K562 (cell line): ENCODE results near the gene CEMIP. TPM values are rescaled to one million over a fixed set of nuclear protein-coding genes. Genes with fewer than 3 reads are reported as not detected.

ENCODE experiments used
- ARNT ChIP-seq, 2 experiments: fragments of 450-650 bp; IDR thresholded peaks; 2 replicates each; pipeline ENCODE4 v1.6.1; 2016; ENCODE audit warnings: mild to moderate bottlenecking in 1 of 2
- CC2D1A ChIP-seq: fragments of 450-650 bp; IDR thresholded peaks from 2 replicates; pipeline ENCODE4 v1.6.1; 2017; ENCODE audit warnings: mild to moderate bottlenecking
- CHD7 ChIP-seq: fragments of 200-600 bp; sonication (generic); IDR thresholded peaks from one replicate; pipeline ENCODE4 v1.6.1; 2012; ENCODE audit warnings: mild to moderate bottlenecking, low read depth, low read length, inconsistent platforms
- GATA2 ChIP-seq: sonication (generic); formaldehyde crosslinking; IDR thresholded peaks from 2 replicates; pipeline ENCODE4 v1.4.0; 2020; ENCODE audit warnings: mild to moderate bottlenecking, missing genetic modification reagents
- NEUROD1 ChIP-seq: fragments of 150-350 bp; IDR thresholded peaks from 2 replicates; pipeline ENCODE4 v1.6.1; 2014; ENCODE audit warnings: borderline replicate concordance, low read length, low read depth; ENCODE audit not compliant: partially characterized antibody
- NFIC ChIP-seq: fragments of 450-650 bp; IDR thresholded peaks from 2 replicates; pipeline ENCODE4 v1.6.1; 2017; ENCODE audit warnings: mild to moderate bottlenecking, inconsistent platforms
- RAD21 ChIP-seq, 2 experiments: fragments of 250-450 bp in 1 of 2; fragments of 450-650 bp in 1 of 2; sonication (Bioruptor Pico) in 1 of 2; formaldehyde crosslinking in 1 of 2; IDR thresholded peaks in 1 of 2; conservative IDR thresholded peaks in 1 of 2; 2 replicates each; pipeline versions ENCODE4 v1.4.0 to v1.8.0; 2020 to 2022; ENCODE audit warnings: mild to moderate bottlenecking in 2 of 2, moderate library complexity in 1 of 2
- RBM22 ChIP-seq: fragments of 200-400 bp; formaldehyde crosslinking; IDR thresholded peaks from 2 replicates; pipeline ENCODE4 v1.6.1; 2018; ENCODE audit warnings: low read length, low read depth; ENCODE audit not compliant: poor library complexity, severe bottlenecking
- SMAD4 ChIP-seq: fragments of 250-450 bp; sonication (Bioruptor Pico); conservative IDR thresholded peaks from 2 replicates; pipeline ENCODE4 v1.8.0; 2021; ENCODE audit warnings: inconsistent platforms, mild to moderate bottlenecking, moderate library complexity
- SP1 ChIP-seq: sonication (generic); formaldehyde crosslinking; IDR thresholded peaks from 2 replicates; pipeline ENCODE4 v1.8.1; 2022; ENCODE audit warnings: mild to moderate bottlenecking, missing genetic modification reagents
- TEAD4 ChIP-seq, 2 experiments: sonication (generic) in 1 of 2; formaldehyde crosslinking in 1 of 2; IDR thresholded peaks; 2 replicates each; pipeline versions ENCODE4 v1.6.1 to v1.8.0; 2012 to 2022; ENCODE audit warnings: borderline replicate concordance in 1 of 2, inconsistent platforms in 1 of 2, low read length in 1 of 2, mild to moderate bottlenecking in 1 of 2, missing genetic modification reagents in 1 of 2
- polyA plus RNA-seq, 8 experiments: library from polyadenylated mRNA; depleted of rRNA in 4 of 8; stranded (reverse) in 5 of 8; unstranded in 3 of 8; fragments of >200 nt; fragmentation: Nextera tagmentation in 2 of 8; fragmentation: Illumina TruSeq in 1 of 8; extraction: Ambion mirVana in 2 of 8; extraction: Trizol in 1 of 8; gene quantifications; 2 replicates each; pipeline versions ENCODE4 v1.2.1 to v1.2.3, GENCODE V29; 2011 to 2014; ENCODE audit warnings: inconsistent platforms in 1 of 8, missing spikeins in 1 of 8
- total RNA-seq, 7 experiments: library from RNA; depleted of rRNA in 6 of 7; stranded (reverse); fragments of >200 nt in 6 of 7; fragmentation: Illumina TruSeq in 2 of 7; extraction: Trizol in 2 of 7; gene quantifications; 2 replicates each; pipeline versions ENCODE4 v1.2.1 to v1.2.3, GENCODE V29; 2011 to 2021; ENCODE audit warnings: low replicate concordance in 1 of 7
- TF ChIP-seq, protein P1 (sequence below): fragments of 150-350 bp; IDR thresholded peaks from 2 replicates; pipeline ENCODE4 v1.6.1; 2014; ENCODE audit warnings: low read depth, mild to moderate bottlenecking, low read length, borderline replicate concordance

CEMIP gene
- total and polyA plus RNA-seq, 9 of the 15 experiments (the other 6 are each of a cell fraction or from before 2014, with no cell fraction given) = 0.33 TPM; not detected in 8

DNA sequence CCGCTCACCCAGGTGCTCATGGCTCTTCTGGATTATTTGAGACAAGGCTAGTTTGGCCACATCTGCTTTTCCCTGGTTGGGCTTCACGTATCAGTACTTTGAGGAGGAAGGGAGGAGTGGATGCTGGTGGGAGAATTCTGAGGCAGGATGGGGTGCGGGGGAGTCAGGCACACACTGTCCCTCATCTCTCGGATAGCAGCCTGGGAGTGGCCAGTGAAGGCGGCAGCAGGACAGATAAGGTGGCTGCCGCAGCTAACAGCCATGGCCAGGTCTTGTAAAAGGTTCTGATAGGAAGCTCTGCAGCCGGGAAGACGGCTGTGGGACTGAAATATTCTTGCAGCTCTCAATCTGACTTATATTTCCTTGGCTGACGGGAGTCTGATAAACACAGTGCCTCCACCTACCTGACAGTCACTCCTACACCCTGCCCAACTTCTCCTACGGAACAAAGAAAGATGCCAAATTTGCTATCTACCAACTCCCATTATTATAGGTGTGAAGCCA lies 123.2 kb downstream of the CEMIP start (continued):
- TF ChIP-seq CHD7 (no peak), GATA2 (CRISPR knock-in tag) (peak; percentile 82), RAD21 (CRISPR knock-in tag; conservative IDR thresholded peaks at IDR 0.05 in 1 of 2, IDR thresholded peaks at IDR 0.05 in 1 of 2) (peak in 1 of 2 experiments; percentile 17; a peak in 1 of 4 replicates), SP1 (peak; percentile 50; the same call in 1 of the 2 replicates), ARNT (IDR thresholded peaks at IDR 0.05) (no peak), NFIC (peak; percentile 71), TEAD4 (IDR thresholded peaks at IDR 0.05; ENCODE audit: low read length) (peak; percentile 84), TEAD4 (CRISPR knock-in tag; IDR thresholded peaks at IDR 0.05; ENCODE audit: borderline replicate concordance) (no peak), NEUROD1 (peak; percentile 44), RBM22 (no peak), CC2D1A (peak; percentile 49; the same call in 1 of the 2 replicates), SMAD4 (CRISPR knock-in tag) (peak; percentile 88)
- TF ChIP-seq, protein P1, sequence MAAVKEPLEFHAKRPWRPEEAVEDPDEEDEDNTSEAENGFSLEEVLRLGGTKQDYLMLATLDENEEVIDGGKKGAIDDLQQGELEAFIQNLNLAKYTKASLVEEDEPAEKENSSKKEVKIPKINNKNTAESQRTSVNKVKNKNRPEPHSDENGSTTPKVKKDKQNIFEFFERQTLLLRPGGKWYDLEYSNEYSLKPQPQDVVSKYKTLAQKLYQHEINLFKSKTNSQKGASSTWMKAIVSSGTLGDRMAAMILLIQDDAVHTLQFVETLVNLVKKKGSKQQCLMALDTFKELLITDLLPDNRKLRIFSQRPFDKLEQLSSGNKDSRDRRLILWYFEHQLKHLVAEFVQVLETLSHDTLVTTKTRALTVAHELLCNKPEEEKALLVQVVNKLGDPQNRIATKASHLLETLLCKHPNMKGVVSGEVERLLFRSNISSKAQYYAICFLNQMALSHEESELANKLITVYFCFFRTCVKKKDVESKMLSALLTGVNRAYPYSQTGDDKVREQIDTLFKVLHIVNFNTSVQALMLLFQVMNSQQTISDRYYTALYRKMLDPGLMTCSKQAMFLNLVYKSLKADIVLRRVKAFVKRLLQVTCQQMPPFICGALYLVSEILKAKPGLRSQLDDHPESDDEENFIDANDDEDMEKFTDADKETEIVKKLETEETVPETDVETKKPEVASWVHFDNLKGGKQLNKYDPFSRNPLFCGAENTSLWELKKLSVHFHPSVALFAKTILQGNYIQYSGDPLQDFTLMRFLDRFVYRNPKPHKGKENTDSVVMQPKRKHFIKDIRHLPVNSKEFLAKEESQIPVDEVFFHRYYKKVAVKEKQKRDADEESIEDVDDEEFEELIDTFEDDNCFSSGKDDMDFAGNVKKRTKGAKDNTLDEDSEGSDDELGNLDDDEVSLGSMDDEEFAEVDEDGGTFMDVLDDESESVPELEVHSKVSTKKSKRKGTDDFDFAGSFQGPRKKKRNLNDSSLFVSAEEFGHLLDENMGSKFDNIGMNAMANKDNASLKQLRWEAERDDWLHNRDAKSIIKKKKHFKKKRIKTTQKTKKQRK = no peak
